SIG-M5 treated with dmso at 0.1 percent for 504 hours (cell line): ENCODE results near the gene APCDD1.

Experiments used
- DNase-seq: peaks from one replicate; lab custom pipeline; 2025; ENCODE audit not compliant: unreplicated experiment; lab: John Stamatoyannopoulos, UW

Gene APCDD1

GRCh38 chr18:10453806-10454680, at the start of gene APCDD1:
TSS of gene APCDD1 (plus strand) at chr18:10454635. CDS start at chr18:10454982, 347 bp downstream.
- no peak for DNase-seq

GRCh38 chr18:10405014-10405493, 49.4 kb upstream of the APCDD1 start:
- DNase-seq = no peak

- no peak for DNase-seq
These were observed 48.4 kb upstream of the APCDD1 start for GRCh38 chr18:10405816-10406663.

GRCh38 chr18:10408131-10408530, 46.3 kb upstream of the APCDD1 start:
- no peak for DNase-seq

- no peak for DNase-seq
These were observed 45.4 kb upstream of the APCDD1 start for GRCh38 chr18:10409041-10409440.

- no peak for DNase-seq
These were observed 43.7 kb upstream of the APCDD1 start for GRCh38 chr18:10410472-10411308.

GRCh38 chr18:10412933-10413332, 41.5 kb upstream of the APCDD1 start:
- no peak for DNase-seq

- DNase-seq = no peak
These were observed 40.7 kb upstream of the APCDD1 start for GRCh38 chr18:10413722-10414121.

GRCh38 chr18:10414293-10414842, 40.1 kb upstream of the APCDD1 start:
- DNase-seq = no peak

GRCh38 chr18:10416065-10416464, 38.4 kb upstream of the APCDD1 start:
- no peak for DNase-seq

GRCh38 chr18:10417191-10417590, 37.2 kb upstream of the APCDD1 start:
- peak; percentile 10 for DNase-seq

GRCh38 chr18:10417664-10418063, 36.8 kb upstream of the APCDD1 start:
- DNase-seq = no peak

- DNase-seq = no peak
These were observed 35.6 kb upstream of the APCDD1 start for GRCh38 chr18:10418836-10419235.

- DNase-seq = no peak
These were observed 34.9 kb upstream of the APCDD1 start for GRCh38 chr18:10419420-10420103.

GRCh38 chr18:10420561-10421352, 33.7 kb upstream of the APCDD1 start:
- DNase-seq = no peak

GRCh38 chr18:10421859-10422258, 32.6 kb upstream of the APCDD1 start:
- no peak for DNase-seq

GRCh38 chr18:10422731-10423130, 31.7 kb upstream of the APCDD1 start:
- DNase-seq = no peak

GRCh38 chr18:10424585-10425307, 29.7 kb upstream of the APCDD1 start:
- DNase-seq = no peak

- no peak for DNase-seq
These were observed 23.8 kb upstream of the APCDD1 start for GRCh38 chr18:10430677-10431076.
